Embryonic facial prominence (tissue), 1 donor: ENCODE measurements around the gene GLB1L3.

Experiments
- DNase-seq: peaks from one replicate; pipeline ENCODE4 v3.0.0-alpha.2; 2016; ENCODE audit errors: extremely low spot score

GLB1L3 gene

DNA sequence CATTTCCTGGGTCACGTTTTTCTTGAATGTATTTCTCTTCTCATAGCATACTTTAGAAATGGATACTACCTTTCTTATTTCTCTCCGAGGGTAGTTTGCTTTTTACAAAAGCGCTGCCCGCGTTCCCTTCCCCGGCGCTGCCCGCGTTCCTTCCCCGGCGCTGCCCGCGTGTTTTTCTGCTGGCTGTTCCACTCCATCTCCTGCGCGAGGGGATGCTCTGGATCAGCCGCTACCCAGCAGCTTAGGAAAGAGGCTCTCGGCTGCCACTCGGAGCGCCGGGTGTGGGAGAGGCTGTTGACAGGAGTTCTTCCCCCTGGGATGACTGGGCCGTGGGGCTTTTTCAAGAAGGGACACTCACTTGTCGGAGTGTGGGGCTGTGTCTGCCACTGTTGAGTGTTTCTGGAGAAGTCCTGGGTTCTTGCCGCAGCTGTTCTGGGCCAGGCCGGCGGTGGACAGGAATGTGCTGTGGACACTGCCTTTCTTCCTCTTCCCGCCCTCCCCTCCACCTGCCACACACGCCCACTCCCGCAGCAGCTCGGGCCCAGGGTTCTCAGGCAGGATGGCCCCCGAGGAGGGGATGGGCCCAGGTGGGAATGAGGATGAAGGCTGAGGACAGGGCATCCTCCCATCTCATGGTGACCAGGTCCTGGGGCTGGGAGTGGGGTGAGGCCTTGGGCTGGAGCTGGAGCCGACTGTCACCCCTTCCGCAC lies 86.2 kb downstream of the GLB1L3 start:
- DNase-seq = no peak

- DNase-seq = no peak
Measured at GRCh38 chr11:134363161-134363560, 87.0 kb downstream of the GLB1L3 start.

DNA sequence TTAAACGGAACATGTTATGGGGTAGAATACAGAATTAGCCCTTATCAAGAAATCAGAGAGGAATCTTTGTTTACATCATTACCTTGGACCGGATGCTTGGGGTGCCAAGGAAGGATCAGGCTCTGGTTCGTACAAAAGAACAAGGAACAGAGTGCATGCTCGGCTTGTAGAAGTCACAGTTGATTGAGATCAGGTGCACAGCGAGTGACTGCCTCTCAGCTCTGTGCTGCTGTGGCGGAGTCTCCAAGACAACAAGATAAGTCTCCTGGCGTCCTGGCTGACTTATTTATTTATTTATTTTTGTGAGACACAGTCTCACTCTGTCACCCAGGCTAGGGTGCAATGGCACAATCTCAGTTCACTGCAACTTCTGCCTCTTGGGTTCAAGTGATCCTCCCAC lies 87.4 kb downstream of the GLB1L3 start:
- DNase-seq = no peak

DNA sequence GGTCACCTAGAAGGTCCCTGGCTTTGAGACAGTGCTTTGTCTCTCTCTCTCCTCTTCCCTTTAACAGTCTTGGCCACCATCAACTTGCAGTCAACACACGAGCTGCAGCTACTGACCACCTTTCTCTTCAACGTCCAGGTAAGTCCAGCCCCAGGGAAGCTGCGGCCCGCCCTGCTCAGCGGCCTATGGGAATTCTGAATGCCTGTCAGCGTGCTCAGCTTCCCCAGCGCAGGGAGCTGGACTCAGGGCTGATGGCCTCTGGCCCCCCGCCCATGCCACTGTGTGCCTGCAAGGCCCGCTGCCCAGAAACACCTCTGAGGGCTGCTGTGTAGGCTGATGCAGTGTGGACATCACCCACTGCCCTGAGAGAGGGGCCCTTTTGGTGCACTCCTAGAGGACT lies 88.1 kb downstream of the GLB1L3 start:
- no peak for DNase-seq

- no peak for DNase-seq
Measured at GRCh38 chr11:134365011-134365925, 89.1 kb downstream of the GLB1L3 start.

- no peak for DNase-seq
Measured at GRCh38 chr11:134366254-134366653, 90.1 kb downstream of the GLB1L3 start.

- no peak for DNase-seq
Measured at GRCh38 chr11:134367781-134368180, 91.6 kb downstream of the GLB1L3 start.
